GM12892 (cell line): ENCODE data around the gene HCN4.

ENCODE experiments used
- POLR2A ChIP-seq: IDR thresholded peaks from 2 replicates; pipeline ENCODE4 v1.6.1; 2011; ENCODE audit warnings: low read depth, low read length, control low read depth
- POLR2AphosphoS5 ChIP-seq: IDR thresholded peaks from 2 replicates; pipeline ENCODE4 v1.6.1; 2011; ENCODE audit warnings: low read depth, low read length, control low read depth

DNA sequence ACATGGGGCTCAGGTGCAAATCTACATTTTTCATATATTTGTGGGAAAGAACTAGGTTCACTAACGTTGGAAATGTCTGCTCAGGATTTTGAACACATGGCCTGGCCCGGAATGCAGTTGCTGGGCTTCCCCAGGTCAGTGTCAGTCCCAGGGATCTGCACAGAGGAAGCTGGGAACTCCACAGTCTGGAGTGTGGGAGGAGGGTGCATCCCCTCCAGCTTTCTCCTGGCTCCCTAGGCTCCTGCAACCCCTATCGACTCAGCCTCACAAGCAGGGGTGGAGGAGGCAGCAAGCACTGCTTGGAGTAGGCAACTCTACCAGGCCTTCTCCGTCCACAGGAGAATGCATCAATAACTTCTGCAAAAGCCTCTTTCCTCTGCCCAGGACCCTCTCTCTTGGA is 30.1 kb upstream of the HCN4 start:
- no peak for TF ChIP-seq POLR2A
- no peak for TF ChIP-seq POLR2AphosphoS5
